Stimulated activated CD4-positive, alpha-beta T cell treated with anti-CD3 and anti-CD28 coated beads, Interleukin-15, amount 100 ng/mL, for 1 hour (primary cell): ENCODE measurements around the gene EEF2.

ENCODE experiments used
- DNase-seq, 2 donors: peaks; one replicate each; pipeline ENCODE4 v3.0.0-alpha.2; 2020; ENCODE audit warnings: low read depth in 1 of 2, low spot score in 1 of 2

The EEF2 gene

DNA sequence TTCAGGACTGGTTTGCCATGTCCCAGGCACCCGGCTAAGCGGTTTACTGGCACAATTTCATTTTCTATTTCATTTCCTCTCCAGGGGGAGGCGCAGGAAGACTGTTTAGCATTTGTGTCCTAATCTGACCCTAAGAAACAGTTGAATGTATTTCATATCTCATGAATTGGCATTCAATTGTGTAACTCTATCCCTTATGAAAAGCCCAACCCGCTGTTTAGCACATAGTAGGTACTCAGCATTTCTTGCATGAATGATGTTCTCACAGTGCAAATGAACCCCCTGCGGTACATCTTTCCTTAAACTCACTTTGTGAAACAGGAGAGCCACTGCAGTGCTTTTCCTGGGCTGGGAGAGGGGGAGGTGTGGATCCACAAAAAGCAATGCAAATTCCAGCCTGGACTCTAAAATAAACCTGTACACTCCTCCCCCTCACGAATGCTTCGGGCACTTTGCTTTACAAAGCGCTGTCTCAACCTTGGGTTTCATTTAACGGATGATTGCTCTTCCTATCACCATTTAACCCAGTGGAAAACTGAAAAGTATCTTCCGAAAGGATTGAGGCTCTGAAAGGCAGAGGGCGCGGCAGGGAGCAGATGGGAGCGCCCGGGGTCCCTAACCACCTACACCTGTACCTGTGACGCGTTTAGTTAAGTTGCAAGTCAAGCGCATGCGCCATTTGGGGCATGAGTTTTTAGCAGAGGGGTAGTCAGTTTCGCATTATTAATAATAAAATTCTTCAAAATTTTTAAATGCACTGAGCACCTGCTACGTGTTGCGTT is 1.2 kb upstream of the EEF2 start:
- no peak for DNase-seq

- DNase-seq = no peak
Observed at GRCh38 chr19:3985643-3986259, 488 bp upstream of the EEF2 start.

DNA sequence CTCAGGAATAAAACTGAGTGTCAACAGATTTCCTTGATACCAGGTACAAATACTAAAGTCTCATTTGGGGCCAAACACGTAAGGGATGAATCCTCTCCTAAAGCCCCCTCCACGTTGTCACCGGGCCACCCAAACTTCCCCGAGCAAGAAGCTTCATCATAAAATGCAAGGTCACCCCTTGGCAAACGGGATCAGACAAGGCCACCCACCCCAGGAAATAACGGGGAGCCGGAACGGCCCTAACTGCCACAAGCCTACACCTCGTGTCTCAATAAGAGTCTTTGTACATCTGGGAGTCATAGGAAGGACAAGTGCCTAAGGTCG is 717 bp downstream of the EEF2 start:
- no peak for DNase-seq

DNA sequence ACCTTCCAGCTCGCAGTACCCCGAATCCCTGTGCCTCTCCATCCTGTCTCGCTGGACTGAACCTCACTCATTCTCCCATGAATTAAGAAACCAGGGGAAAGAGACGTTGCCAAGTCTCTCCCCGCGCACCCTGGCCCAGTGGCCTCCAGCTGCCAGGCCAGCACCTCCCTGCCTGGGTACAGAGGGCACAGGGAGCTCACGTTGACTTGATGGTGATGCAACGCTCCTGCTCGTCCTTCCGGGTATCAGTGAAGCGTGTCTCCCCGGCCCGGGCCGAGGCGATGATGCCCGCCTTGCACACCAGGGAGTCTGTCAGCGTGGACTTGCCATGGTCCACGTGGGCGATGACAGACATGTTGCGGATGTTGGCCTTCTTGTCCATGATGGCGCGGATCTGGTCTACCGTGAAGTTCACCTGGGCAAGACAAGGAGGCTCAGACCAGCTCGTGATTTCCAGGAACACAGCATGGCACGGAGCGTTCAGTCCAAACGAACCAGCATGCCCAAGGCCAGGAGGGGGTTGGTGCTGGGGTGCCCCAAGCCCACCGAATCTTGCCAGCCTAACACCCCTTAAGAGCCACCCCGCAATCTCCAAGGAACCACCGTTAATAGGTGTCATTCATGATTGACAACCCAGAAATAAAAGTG is 1.2 kb downstream of the EEF2 start:
- DNase-seq = no peak

DNA sequence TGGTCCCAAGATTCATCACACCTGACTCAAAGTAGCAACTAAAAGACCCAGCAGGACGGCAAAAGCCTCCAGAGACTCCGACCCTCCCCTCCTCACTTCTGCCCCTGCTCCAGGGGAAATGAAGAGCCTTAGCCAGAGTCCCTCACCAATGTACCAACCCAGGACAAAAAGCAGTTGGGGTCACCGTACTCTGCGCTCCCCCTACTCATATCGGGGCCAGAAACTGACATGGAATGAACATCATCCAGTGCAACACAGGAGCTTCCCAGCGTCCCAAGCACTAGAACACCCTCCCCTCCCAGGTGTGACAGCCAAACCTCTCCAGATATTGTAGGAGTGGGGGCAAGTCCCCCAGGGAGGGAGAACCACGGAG is 1.7 kb downstream of the EEF2 start:
- DNase-seq = no peak

- DNase-seq = no peak
Observed at GRCh38 chr19:3982701-3983541, 2.3 kb downstream of the EEF2 start.

DNA sequence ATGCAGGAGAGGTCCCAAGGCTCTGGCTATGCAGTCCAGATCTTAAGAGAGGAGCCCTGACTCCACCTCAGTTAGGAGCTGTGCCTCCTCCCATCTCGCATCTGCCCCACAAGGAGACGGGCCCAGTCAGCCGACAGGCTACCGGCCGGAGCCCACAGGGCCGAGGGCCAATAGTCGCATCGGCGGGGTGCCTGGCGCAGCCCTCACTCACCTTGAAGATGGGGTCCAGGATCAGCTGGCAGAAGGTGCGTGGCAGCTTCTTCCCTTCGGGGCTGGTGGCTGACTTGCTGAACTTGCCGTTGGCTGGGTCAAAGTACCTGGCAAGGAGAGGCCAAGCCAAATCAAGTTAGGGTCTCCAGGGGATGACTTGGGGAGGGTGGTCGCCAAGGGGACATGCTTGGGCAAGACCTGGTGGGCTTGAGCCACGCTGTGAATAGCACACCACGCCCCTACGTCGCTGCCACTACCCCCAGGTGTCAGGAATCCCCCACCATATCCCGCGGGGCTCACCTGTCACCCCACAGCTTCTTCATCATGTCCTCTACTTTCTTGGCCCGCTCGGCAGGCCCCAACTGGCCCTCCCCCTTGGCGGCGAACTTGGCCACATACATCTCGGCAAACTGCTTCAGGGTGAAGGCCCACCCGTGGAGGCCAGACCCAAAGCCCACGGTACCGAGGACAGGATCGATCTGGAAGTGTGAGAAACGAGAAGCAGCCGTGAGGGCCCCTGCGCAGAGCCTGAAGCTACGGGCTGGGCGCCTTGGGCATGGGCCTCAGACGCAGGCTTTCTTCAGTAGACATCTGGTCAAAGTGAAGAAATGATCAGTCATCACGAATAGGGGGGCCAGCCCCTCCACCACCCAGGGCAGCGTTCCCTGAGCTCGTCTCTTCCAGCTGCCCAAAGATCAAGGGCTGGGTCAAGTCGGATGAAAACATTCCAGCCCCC is 3.3 kb downstream of the EEF2 start:
- DNase-seq = no peak

- DNase-seq = no peak
Observed at GRCh38 chr19:3981373-3981735, 3.9 kb downstream of the EEF2 start.

GRCh38 chr19:3980353-3981251 is 4.7 kb downstream of the EEF2 start:
- DNase-seq = no peak

DNA sequence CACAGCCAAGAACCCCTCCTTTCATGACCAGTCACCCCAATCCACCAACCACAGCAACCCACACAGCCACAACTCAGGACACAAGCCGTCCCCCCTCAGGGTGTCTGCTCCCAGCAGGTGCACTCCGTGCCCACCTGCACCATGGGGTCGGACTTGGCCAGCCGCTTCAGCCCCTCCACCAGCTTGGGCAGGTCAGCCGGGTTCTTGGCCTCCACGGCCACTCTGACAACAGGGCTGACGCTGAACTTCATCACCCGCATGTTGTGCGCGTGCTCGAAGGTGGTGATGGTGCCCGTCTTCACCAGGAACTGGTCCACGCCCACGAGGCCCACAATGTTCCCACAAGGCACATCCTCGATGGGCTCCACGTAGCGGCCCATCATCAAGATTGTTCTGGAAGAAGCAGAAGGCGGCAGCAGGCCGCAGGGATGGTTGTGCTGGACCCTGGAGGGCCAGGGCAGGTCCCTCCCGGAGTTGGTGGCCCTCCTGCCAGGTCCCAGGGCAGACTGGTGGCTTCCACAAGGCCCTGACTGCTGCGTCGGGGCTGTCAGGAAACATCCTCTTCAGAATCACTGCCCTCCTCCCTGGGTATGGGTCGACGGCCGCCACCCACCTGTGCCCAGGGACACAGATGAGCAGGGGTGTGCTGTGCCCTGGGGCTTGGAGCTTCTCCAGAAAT is 5.5 kb downstream of the EEF2 start:
- no peak for DNase-seq

DNA sequence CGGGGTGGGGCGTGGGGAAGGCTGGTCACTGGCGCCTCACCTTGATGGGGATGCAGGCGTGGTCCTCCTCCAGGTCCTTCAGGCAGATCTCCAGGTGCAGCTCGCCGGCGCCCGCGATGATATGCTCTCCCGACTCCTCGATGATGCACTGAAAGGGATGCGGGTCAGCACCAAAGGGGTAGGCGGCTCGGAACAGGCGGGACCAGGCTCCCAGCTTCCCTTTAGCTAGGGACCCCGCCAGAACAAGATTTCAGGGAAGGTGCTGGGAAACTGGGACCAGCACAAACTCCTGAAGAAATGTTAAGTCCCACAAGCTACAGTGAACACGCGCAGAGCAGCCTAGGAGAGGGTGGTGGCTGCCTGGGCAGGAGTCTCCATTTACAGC is 6.0 kb downstream of the EEF2 start:
- DNase-seq = no peak

GRCh38 chr19:3978145-3978544 is 7.1 kb downstream of the EEF2 start:
- no peak for DNase-seq

DNA sequence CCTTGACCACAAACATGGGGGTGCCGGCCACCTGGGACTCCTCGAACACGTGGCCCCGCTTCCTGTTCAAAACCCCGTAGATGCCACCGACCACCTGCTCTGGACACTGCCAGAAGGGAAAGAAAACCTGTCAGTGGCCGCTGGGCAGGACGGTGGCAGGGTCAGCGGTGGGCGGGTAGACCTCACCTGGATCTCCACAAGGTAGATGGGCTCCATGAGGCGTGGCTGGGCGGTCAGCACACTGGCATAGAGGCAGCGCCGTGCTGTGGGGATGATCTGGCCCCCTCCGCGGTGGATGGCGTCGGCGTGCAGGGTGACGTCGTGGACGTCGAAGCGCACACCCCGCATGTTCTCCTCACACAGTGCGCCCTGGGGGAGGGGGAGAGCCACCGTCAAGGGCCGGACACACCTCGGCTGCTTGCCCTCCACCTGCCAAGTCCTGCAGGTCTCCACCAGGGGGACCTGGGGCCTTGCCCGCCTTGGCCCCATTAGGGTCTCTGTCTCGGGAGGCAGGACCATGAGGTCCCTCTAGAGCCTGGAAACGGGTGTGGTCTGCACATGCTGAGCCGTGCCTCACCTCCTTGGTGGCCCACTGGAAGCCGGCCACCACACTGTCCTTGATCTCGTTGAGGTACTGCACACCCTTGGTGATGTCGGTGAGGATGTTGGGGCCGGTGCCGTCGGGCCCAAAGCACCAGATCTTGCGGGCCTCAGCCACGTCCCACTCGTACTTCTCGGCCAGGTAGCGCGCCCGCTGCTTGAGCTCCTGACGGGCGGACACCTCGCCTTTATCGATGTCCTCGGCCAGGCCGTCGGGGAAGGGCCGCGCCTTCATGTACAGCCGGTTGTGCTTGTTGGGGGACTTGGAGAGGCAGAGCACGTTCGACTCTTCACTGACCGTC is 7.8 kb downstream of the EEF2 start:
- DNase-seq = no peak

- no peak for DNase-seq
Observed at GRCh38 chr19:3976495-3977241, 8.6 kb downstream of the EEF2 start.

DNA sequence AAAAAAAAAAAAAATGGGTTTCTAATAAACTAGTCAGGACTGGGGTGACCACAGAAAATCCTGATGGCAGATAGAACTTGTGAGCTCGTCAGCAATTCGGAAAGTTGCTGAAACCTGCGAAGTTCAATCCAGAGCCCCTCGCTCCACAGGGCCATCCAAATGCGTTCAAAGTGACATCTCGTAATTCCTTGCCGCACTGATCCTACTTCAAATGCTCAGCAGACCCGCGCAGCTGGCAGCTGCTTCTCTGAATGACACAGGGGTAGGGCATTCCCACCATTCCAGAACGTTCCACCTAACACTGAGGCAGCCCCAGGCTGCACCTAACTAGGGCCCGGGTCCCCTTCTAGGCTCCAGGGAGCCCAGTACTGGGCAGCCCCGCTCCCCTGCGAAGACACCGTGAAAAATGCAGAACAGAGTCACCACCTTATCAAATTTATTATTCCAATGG is 9.6 kb downstream of the EEF2 start:
- DNase-seq = no peak

GRCh38 chr19:3975144-3975543 is 10.1 kb downstream of the EEF2 start:
- no peak for DNase-seq
